K562 (cell line): ENCODE data around the gene FAM222A. TPM values are rescaled to one million over a fixed set of nuclear protein-coding genes. Genes with fewer than 3 reads are reported as not detected.

ENCODE experiments used
- ATAC-seq: fragments of 200-7000 bp; cut with Tn5 transposase; 3 replicates; pipeline ENCODE4 v1.9.1; 2020; ENCODE audit warnings: moderate library complexity
- BruUV-seq: library from RNA; stranded (reverse); fragments of 400-500 nt; replicated peaks from 2 replicates; lab custom pipeline; 2021; lab: Mats Ljungman, UMichigan
- CTCF ChIA-PET: fragments of 300-600 bp; formaldehyde crosslinking; extraction: SDS; loops from one replicate; lab custom pipeline; 2021; ENCODE audit warnings: low intra/inter-chr PET ratio; lab: Yijun Ruan, JAX
- POLR2A ChIA-PET: fragments of 300-600, 350-650 bp; sonication (Branson Sonifier 250); formaldehyde crosslinking; extraction: SDS; loops from one replicate; lab custom pipeline; 2021; ENCODE audit warnings: antibody characterized with exemption, inconsistent platforms; lab: Yijun Ruan, JAX
- DNase-seq, 4 experiments: peaks; one replicate each; pipeline versions ENCODE4 v3.0.0 to v3.0.0-alpha.2; 2011 to 2018; ENCODE audit warnings: low spot score in 3 of 4, mixed read lengths in 3 of 4; ENCODE audit errors: extremely low read depth in 1 of 4
- FAIRE-seq: peaks from 2 replicates; lab custom pipeline; 2011; peaks lifted over from hg19 to GRCh38; lab: Jason Lieb, UNC
- H2AFZ ChIP-seq: 2 replicates; pipeline ENCODE4 v1.6.0; 2011; ENCODE audit warnings: low read depth, low read length, control low read depth, inconsistent platforms
- H3K27ac ChIP-seq: fragments of 200-600 bp; 3 replicates; pipeline ENCODE4 v1.8.0; 2011; ENCODE audit warnings: low read depth, mild to moderate bottlenecking, control low read depth, inconsistent platforms, low read length, moderate library complexity, mixed read lengths; ENCODE audit errors: extremely low read depth
- H3K27me3 ChIP-seq, 2 experiments: fragments of 300-600 bp in 1 of 2; 2 replicates in 1 of 2; 3 replicates in 1 of 2; pipeline versions ENCODE4 v1.6.0 to v1.8.0; 2011; ENCODE audit warnings: inconsistent platforms in 2 of 2, low read length in 2 of 2, mild to moderate bottlenecking in 1 of 2, mixed read lengths in 1 of 2, moderate library complexity in 1 of 2; ENCODE audit not compliant: control insufficient read depth in 2 of 2, insufficient read depth in 2 of 2
- H3K36me3 ChIP-seq: fragments of 300-600 bp; 3 replicates; pipeline ENCODE4 v1.8.0; 2011; ENCODE audit warnings: mild to moderate bottlenecking, low read length, inconsistent platforms; ENCODE audit not compliant: control insufficient read depth, insufficient read depth
- H3K4me1 ChIP-seq, 2 experiments: fragments of 200-600 bp in 1 of 2; replicated peaks in 1 of 2; 2 replicates in 1 of 2; 3 replicates in 1 of 2; pipeline versions ENCODE4 v1.5.1 to v1.8.0; 2011; ENCODE audit warnings: inconsistent platforms in 2 of 2, low read length in 2 of 2, mild to moderate bottlenecking in 1 of 2, mixed read lengths in 1 of 2, moderate library complexity in 1 of 2; ENCODE audit not compliant: control insufficient read depth in 2 of 2, insufficient read depth in 2 of 2
- H3K4me2 ChIP-seq: 2 replicates; pipeline ENCODE4 v1.6.1; 2011; ENCODE audit warnings: low read length, control low read depth, inconsistent platforms, mixed read lengths; ENCODE audit not compliant: insufficient read depth
- H3K4me3 ChIP-seq: fragments of 200-600 bp; sonication (generic), shearing (Covaris generic); 2 replicates; pipeline ENCODE4 v1.5.1; 2016; ENCODE audit warnings: control low read depth, inconsistent platforms
- H3K79me2 ChIP-seq: fragments of 200-600 bp; 3 replicates; pipeline ENCODE4 v1.8.0; 2011; ENCODE audit warnings: low read length, inconsistent platforms; ENCODE audit not compliant: control insufficient read depth, insufficient read depth
- H3K9ac ChIP-seq, 2 experiments: 2 replicates each; pipeline versions ENCODE4 v1.6.0 to v1.6.1; 2011; ENCODE audit warnings: low read depth in 2 of 2, low read length in 2 of 2, control low read depth in 1 of 2, inconsistent platforms in 1 of 2, mild to moderate bottlenecking in 1 of 2, mixed read lengths in 1 of 2; ENCODE audit not compliant: insufficient read depth in 1 of 2
- H3K9me1 ChIP-seq: one replicate; pipeline ENCODE4 v1.6.0; 2011; ENCODE audit warnings: inconsistent platforms, mild to moderate bottlenecking, low read length, moderate library complexity; ENCODE audit not compliant: control insufficient read depth, insufficient read depth
- H3K9me3 ChIP-seq: replicated peaks from 2 replicates; pipeline ENCODE4 v1.5.1; 2011; ENCODE audit warnings: low read depth, low read length, inconsistent platforms; ENCODE audit not compliant: control insufficient read depth, insufficient read depth
- H4K20me1 ChIP-seq: replicated peaks from 2 replicates; pipeline ENCODE4 v1.6.1; 2011; ENCODE audit warnings: low read length, inconsistent platforms, mixed read lengths; ENCODE audit not compliant: control insufficient read depth, insufficient read depth
- BMI1 ChIP-seq: fragments of 150-350 bp; IDR thresholded peaks from 2 replicates; pipeline ENCODE4 v1.6.1; 2014; ENCODE audit warnings: low read length
- CTCF ChIP-seq, 3 experiments: IDR thresholded peaks in 2 of 3; conservative IDR thresholded peaks in 1 of 3; 2 replicates each; pipeline ENCODE4 v1.5.1; 2011 to 2012; ENCODE audit warnings: low read length in 3 of 3, mild to moderate bottlenecking in 3 of 3, control low read depth in 2 of 3, improper control_type of control experiment in 1 of 3, inconsistent platforms in 1 of 3, low read depth in 1 of 3, mixed read lengths in 1 of 3, moderate library complexity in 1 of 3; ENCODE audit not compliant: insufficient read depth in 2 of 3
- HDAC2 ChIP-seq: fragments of 450-650 bp; IDR thresholded peaks from 2 replicates; pipeline ENCODE4 v1.6.1; 2016; ENCODE audit warnings: mild to moderate bottlenecking
- RBM22 ChIP-seq: fragments of 200-400 bp; formaldehyde crosslinking; IDR thresholded peaks from 2 replicates; pipeline ENCODE4 v1.6.1; 2018; ENCODE audit warnings: low read length, low read depth; ENCODE audit not compliant: poor library complexity, severe bottlenecking
- ZBTB12 ChIP-seq: fragments of 250-450 bp; sonication (Bioruptor Pico); IDR thresholded peaks from 2 replicates; pipeline ENCODE4 v1.4.0; 2020
- ZNF133 ChIP-seq: fragments of 250-450 bp; sonication (Bioruptor Pico); IDR thresholded peaks from 2 replicates; pipeline ENCODE4 v1.4.0; 2020; ENCODE audit warnings: mild to moderate bottlenecking
- ZNF384 ChIP-seq: IDR thresholded peaks from 2 replicates; pipeline ENCODE4 v1.6.1; 2012; ENCODE audit warnings: low read depth, low read length, improper control_type of control experiment
- WGBS: fragments of 100-300 bp; shearing (Covaris generic); methylation state at CpG from one replicate; pipeline ENCODE4 v1.1.6; 2016; ENCODE audit warnings: low coverage, mixed read lengths; ENCODE audit not compliant: insufficient coverage; ENCODE audit errors: missing lambda C conversion rate; 5-methylcytosine and 5-hydroxymethylcytosine counted together
- in situ Hi-C: fragments of 300-500 bp; cut with MboI; formaldehyde crosslinking; loops from 4 replicates; pipeline ENCODE4 v1.15.0; 2018; ENCODE audit warnings: inconsistent platforms, mixed read lengths
- intact Hi-C: fragments of 100-400 bp; cut with micrococcal nuclease; formaldehyde crosslinking; loops from 2 replicates; pipeline ENCODE4 v1.14.2; 2022
- polyA plus RNA-seq, 8 experiments: library from polyadenylated mRNA; depleted of rRNA in 4 of 8; stranded (reverse) in 5 of 8; unstranded in 3 of 8; fragments of >200 nt; fragmentation: Nextera tagmentation in 2 of 8; fragmentation: Illumina TruSeq in 1 of 8; extraction: Ambion mirVana in 2 of 8; extraction: Trizol in 1 of 8; gene quantifications; 2 replicates each; pipeline versions ENCODE4 v1.2.1 to v1.2.3, GENCODE V29; 2011 to 2014; ENCODE audit warnings: inconsistent platforms in 1 of 8, missing spikeins in 1 of 8
- total RNA-seq, 7 experiments: library from RNA; depleted of rRNA in 6 of 7; stranded (reverse); fragments of >200 nt in 6 of 7; fragmentation: Illumina TruSeq in 2 of 7; extraction: Trizol in 2 of 7; gene quantifications; 2 replicates each; pipeline versions ENCODE4 v1.2.1 to v1.2.3, GENCODE V29; 2011 to 2021; ENCODE audit warnings: low replicate concordance in 1 of 7

Gene FAM222A
- total and polyA plus RNA-seq, 9 of the 15 experiments (the other 6 are each of a cell fraction or from before 2014, with no cell fraction given): 0.03 to 0.36 (median 0.12) TPM; not detected in 1

- no peak overlapping the region for H3K4me2 ChIP-seq
- H4K20me1 ChIP-seq: peaks cover 5% of the 10 kb centered on the region; the same call in 1 of the 2 replicates
- CTCF ChIA-PET: interaction anchor here (0.7 kb wide), 1 partner anchor 42 kb away, joined by 3 read pairs; no protein-coding TSS in a partner anchor
- H3K36me3 ChIP-seq: no peaks in the 10 kb centered on the region
- H3K9me1 ChIP-seq: no peaks in the 10 kb centered on the region
- TF ChIP-seq BMI1 (no peak), RBM22 (no peak), ZNF133 (CRISPR knock-in tag) (no peak), ZBTB12 (no peak), ZNF384 (0 out of 2 replicates have a peak, but pooled peaks have one; percentile 26), HDAC2 (no peak), CTCF (IDR thresholded peaks at IDR 0.05 in 2 of 3, conservative IDR thresholded peaks at IDR 0.05 in 1 of 3; ENCODE audit: insufficient read depth in 2 of 3, low read depth in 1 of 3, low read length in 3 of 3) (peak; percentile 18 to 40 (median 31); a peak in 4 of 6 replicates)
- peaks cover 35 to 77% of the 10 kb centered on the region in 2 experiments; a peak in 4 of 5 replicates for H3K27me3 ChIP-seq
- in situ Hi-C loops (no loop called here), intact Hi-C loops (no loop called here)
- FAIRE-seq (no peak), DNase-seq (peak in 3 of 4 experiments; percentile 15 to 37 (median 36)), ATAC-seq (peak; percentile 62; the same call in 2 of the 3 replicates)
- no TSS peak for BruUV-seq
- H3K27ac ChIP-seq: no peak overlapping the region
- H3K9me3 ChIP-seq: no peaks in the 10 kb centered on the region
- no peak overlapping the region for H2AFZ ChIP-seq
- 8% methylated on average over 1 of the region's 3 CpGs for WGBS
- POLR2A ChIA-PET: interaction anchor here (0.6 to 1.5 kb wide), 2 partner anchors 10 to 165 kb away, joined by 3 read pairs; no protein-coding TSS in a partner anchor
- H3K4me1 ChIP-seq: peaks cover 0 to 13% of the 10 kb centered on the region in 2 experiments; a peak in 2 of 5 replicates
- no peaks in the 10 kb centered on the region for H3K79me2 ChIP-seq
- no peak overlapping the region for H3K4me3 ChIP-seq
- no peak overlapping the region for H3K9ac ChIP-seq
Measured at GRCh38 chr12:109764123-109764522, 50.5 kb downstream of the FAM222A start.
